Endodermal cell (in vitro differentiated cells): Measurements from ENCODE around the gene PSMB3. TPM values are rescaled to one million over a fixed set of nuclear protein-coding genes. Genes with fewer than 3 reads are reported as not detected.

Experiments used
- DNase-seq: peaks from one replicate; pipeline ENCODE4 v3.0.0-alpha.2; 2017
- H3K27ac ChIP-seq: 2 replicates; pipeline ENCODE4 v1.5.1; 2013; ENCODE audit warnings: mild to moderate bottlenecking, low read depth, low read length, moderate library complexity
- H3K27me3 ChIP-seq: 2 replicates; pipeline ENCODE4 v1.6.1; 2013; ENCODE audit warnings: mild to moderate bottlenecking, low read length, moderate library complexity; ENCODE audit not compliant: insufficient read depth, control insufficient read depth, poor library complexity, severe bottlenecking
- H3K36me3 ChIP-seq: 2 replicates; pipeline ENCODE4 v1.7.0; 2013; ENCODE audit warnings: mild to moderate bottlenecking, low read length, moderate library complexity; ENCODE audit not compliant: control insufficient read depth, insufficient read depth
- H3K4me1 ChIP-seq: one replicate; pipeline ENCODE4 v1.7.0; 2013; ENCODE audit warnings: low read length; ENCODE audit not compliant: control insufficient read depth, insufficient read depth
- H3K4me3 ChIP-seq: 2 replicates; pipeline ENCODE4 v1.5.1; 2013; ENCODE audit warnings: mild to moderate bottlenecking, low read length, moderate library complexity
- H3K9ac ChIP-seq: 2 replicates; pipeline ENCODE4 v1.6.1; 2013; ENCODE audit warnings: mild to moderate bottlenecking, low read length, moderate library complexity; ENCODE audit not compliant: poor library complexity, severe bottlenecking; ENCODE audit errors: extremely low read depth
- H3K9me3 ChIP-seq: 2 replicates; pipeline ENCODE4 v1.6.1; 2013; ENCODE audit warnings: mild to moderate bottlenecking, low read length, moderate library complexity; ENCODE audit not compliant: control insufficient read depth
- H3K27ac Mint-ChIP-seq: 2 replicates; pipeline ENCODE4 v1.8.0; 2020; ENCODE audit warnings: mixed read lengths
- H3K27me3 Mint-ChIP-seq: 2 replicates; pipeline ENCODE4 v1.8.0; 2021; ENCODE audit warnings: mild to moderate bottlenecking, mixed read lengths; ENCODE audit not compliant: insufficient read depth
- H3K36me3 Mint-ChIP-seq: 2 replicates; pipeline ENCODE4 v1.8.0; 2020; ENCODE audit warnings: low read depth, mixed read lengths
- H3K4me1 Mint-ChIP-seq: 2 replicates; pipeline ENCODE4 v1.8.0; 2020; ENCODE audit warnings: mixed read lengths
- H3K4me3 Mint-ChIP-seq: 2 replicates; pipeline ENCODE4 v1.8.0; 2020; ENCODE audit warnings: mild to moderate bottlenecking, moderate library complexity, mixed read lengths
- H3K9me3 Mint-ChIP-seq: 2 replicates; pipeline ENCODE4 v1.8.0; 2020; ENCODE audit warnings: mild to moderate bottlenecking, mixed read lengths
- WGBS, 2 experiments: methylation state at CpG; one replicate each; pipeline versions ENCODE4 v1.1.5 to v1.1.7; 2013; ENCODE audit warnings: missing lambda C conversion rate in 2 of 2, mixed read lengths in 1 of 2; ENCODE audit not compliant: insufficient coverage in 1 of 2, insufficient read length in 1 of 2; 5-methylcytosine and 5-hydroxymethylcytosine counted together
- total RNA-seq, 2 donors: library from RNA; stranded (reverse); fragmentation: NEBNext Ultra II Directional in 1 of 2; extraction: Animal tissue kit (Norgen Biotek cat#: 25700) in 1 of 2; gene quantifications; 2 replicates in 1 of 2; 3 replicates in 1 of 2; pipeline ENCODE4 v1.2.1, GENCODE V29; 2021
- TF ChIP-seq, protein P1 (sequence below): fragments of 200-600 bp; sonication (generic); conservative IDR thresholded peaks from 2 replicates; pipeline ENCODE4 v1.5.0; 2021; ENCODE audit warnings: antibody characterized with exemption, mild to moderate bottlenecking

PSMB3 gene
- total RNA-seq, 2 donors from 2014 or later: 192 to 244 TPM

- H3K4me1 ChIP-seq: no peaks in the 10 kb centered on the region
- Mint-ChIP-seq H3K36me3 (peaks cover 52% of the 10 kb centered on the region), H3K4me3 (no peak overlapping the region), H3K27me3 (peaks cover 3% of the 10 kb centered on the region), H3K4me1 (peaks cover 2% of the 10 kb centered on the region), H3K27ac (no peak overlapping the region), H3K9me3 (no peaks in the 10 kb centered on the region)
- no peaks in the 10 kb centered on the region for H3K9me3 ChIP-seq
- H3K9ac ChIP-seq: no peak overlapping the region
- WGBS, 2 experiments: 93 to 94% methylated on average over 6 of the region's 6 CpGs
- H3K27me3 ChIP-seq: no peaks in the 10 kb centered on the region
- no peak for DNase-seq
- no peak overlapping the region for H3K4me3 ChIP-seq
- H3K36me3 ChIP-seq: peaks cover 62% of the 10 kb centered on the region
- TF ChIP-seq, protein P1, sequence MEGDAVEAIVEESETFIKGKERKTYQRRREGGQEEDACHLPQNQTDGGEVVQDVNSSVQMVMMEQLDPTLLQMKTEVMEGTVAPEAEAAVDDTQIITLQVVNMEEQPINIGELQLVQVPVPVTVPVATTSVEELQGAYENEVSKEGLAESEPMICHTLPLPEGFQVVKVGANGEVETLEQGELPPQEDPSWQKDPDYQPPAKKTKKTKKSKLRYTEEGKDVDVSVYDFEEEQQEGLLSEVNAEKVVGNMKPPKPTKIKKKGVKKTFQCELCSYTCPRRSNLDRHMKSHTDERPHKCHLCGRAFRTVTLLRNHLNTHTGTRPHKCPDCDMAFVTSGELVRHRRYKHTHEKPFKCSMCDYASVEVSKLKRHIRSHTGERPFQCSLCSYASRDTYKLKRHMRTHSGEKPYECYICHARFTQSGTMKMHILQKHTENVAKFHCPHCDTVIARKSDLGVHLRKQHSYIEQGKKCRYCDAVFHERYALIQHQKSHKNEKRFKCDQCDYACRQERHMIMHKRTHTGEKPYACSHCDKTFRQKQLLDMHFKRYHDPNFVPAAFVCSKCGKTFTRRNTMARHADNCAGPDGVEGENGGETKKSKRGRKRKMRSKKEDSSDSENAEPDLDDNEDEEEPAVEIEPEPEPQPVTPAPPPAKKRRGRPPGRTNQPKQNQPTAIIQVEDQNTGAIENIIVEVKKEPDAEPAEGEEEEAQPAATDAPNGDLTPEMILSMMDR: no peak
- no peak overlapping the region for H3K27ac ChIP-seq
Measured at GRCh38 chr17:38720941-38721340, 31.6 kb upstream of the PSMB3 start.

DNA sequence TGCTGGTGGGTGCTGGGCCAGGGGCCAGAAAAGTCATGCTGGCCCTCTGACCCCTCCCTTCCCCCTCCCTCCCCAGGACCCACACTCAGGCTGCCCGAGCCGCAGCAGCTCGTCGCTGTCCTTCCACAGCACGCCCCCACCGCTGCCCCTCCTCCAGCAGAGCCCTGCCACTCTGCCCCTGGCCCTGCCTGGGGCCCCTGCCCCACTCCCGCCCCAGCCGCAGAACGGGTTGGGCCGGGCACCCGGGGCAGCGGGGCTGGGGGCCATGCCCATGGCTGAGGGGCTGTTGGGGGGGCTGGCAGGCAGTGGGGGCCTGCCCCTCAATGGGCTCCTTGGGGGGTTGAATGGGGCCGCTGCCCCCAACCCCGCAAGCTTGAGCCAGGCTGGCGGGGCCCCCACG lies 30.7 kb upstream of the PSMB3 start:
- Mint-ChIP-seq H3K4me1 (peaks cover 2% of the 10 kb centered on the region), H3K4me3 (no peak overlapping the region), H3K9me3 (no peaks in the 10 kb centered on the region), H3K27ac (no peak overlapping the region), H3K36me3 (peaks cover 49% of the 10 kb centered on the region), H3K27me3 (peaks cover 3% of the 10 kb centered on the region)
- Histone ChIP-seq H3K27me3 (no peaks in the 10 kb centered on the region), H3K4me1 (no peaks in the 10 kb centered on the region), H3K36me3 (peaks cover 56% of the 10 kb centered on the region), H3K9ac (no peak overlapping the region), H3K27ac (no peak overlapping the region), H3K9me3 (no peaks in the 10 kb centered on the region), H3K4me3 (no peak overlapping the region)
- TF ChIP-seq, protein P1: no peak
- no peak for DNase-seq
- whole genome bisulfite sequencing, 2 experiments: 94% methylated on average over 16 of the region's 16 CpGs; no CpG with 5 or more reads in 1 of the 2 experiments

DNA sequence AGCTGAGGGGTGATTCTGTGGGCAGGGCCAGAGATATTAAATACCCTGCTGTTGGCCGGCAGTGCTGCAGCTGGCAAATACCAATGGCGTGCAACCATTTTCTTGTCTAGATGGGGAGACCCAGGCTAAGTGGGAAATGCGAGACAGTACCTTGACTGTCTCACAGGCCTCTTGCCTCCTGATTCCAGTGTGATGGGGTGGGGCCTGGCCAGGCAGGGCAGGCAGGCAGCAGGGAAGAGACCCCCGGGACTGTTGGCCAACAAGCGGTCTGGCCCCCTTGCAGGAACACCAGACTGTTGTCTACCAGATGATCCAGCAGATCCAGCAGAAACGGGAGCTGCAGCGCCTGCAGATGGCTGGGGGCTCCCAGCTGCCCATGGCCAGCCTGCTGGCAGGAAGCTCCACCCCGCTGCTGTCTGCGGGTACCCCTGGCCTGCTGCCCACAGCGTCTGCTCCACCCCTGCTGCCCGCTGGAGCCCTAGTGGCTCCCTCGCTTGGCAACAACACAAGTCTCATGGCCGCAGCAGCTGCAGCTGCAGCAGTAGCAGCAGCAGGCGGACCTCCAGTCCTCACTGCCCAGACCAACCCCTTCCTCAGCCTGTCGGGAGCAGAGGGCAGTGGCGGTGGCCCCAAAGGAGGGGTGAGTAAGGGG lies 28.1 kb upstream of the PSMB3 start:
- H3K27ac Mint-ChIP-seq: no peak overlapping the region
- no peak overlapping the region for H3K9ac ChIP-seq
- H3K4me1 ChIP-seq: no peaks in the 10 kb centered on the region
- H3K4me3 ChIP-seq: no peak overlapping the region
- H3K36me3 Mint-ChIP-seq: peaks cover 34% of the 10 kb centered on the region
- no peaks in the 10 kb centered on the region for H3K27me3 ChIP-seq
- no peak overlapping the region for H3K27ac ChIP-seq
- H3K36me3 ChIP-seq: peaks cover 39% of the 10 kb centered on the region
- no peaks in the 10 kb centered on the region for H3K9me3 Mint-ChIP-seq
- DNase-seq: no peak
- H3K4me3 Mint-ChIP-seq: no peak overlapping the region
- TF ChIP-seq, protein P1: no peak
- H3K9me3 ChIP-seq: no peaks in the 10 kb centered on the region
- H3K4me1 Mint-ChIP-seq: no peaks in the 10 kb centered on the region
- 88 to 96% methylated on average over 8 to 16 of the region's 16 CpGs for WGBS, 2 experiments
- H3K27me3 Mint-ChIP-seq: peaks cover 7% of the 10 kb centered on the region
